GM06990 (cell line): Measurements from ENCODE around the gene ZNF622.

Source experiments
- DNase-seq: peaks from one replicate; pipeline ENCODE4 v3.0.0-alpha.2; 2011; ENCODE audit not compliant: insufficient read length; ENCODE audit errors: extremely low read depth
- H3K27me3 ChIP-seq: replicated peaks from 2 replicates; pipeline ENCODE4 v1.6.0; 2011; ENCODE audit warnings: low read length; ENCODE audit not compliant: control insufficient read depth, insufficient read depth
- H3K36me3 ChIP-seq: 2 replicates; pipeline ENCODE4 v1.5.1; 2011; ENCODE audit warnings: low read length; ENCODE audit not compliant: control insufficient read depth, insufficient read depth
- H3K4me3 ChIP-seq: replicated peaks from 2 replicates; pipeline ENCODE4 v1.5.1; 2011; ENCODE audit warnings: low read depth, mild to moderate bottlenecking, control low read depth, low read length
- CTCF ChIP-seq: IDR thresholded peaks from 2 replicates; pipeline ENCODE4 v1.5.1; 2011; ENCODE audit warnings: low read length, control low read depth, mild to moderate bottlenecking, inconsistent platforms; ENCODE audit not compliant: insufficient read depth, poor library complexity, severe bottlenecking

ZNF622 gene

GRCh38 chr5:16493261-16493660 lies 27.7 kb upstream of the ZNF622 start:
- no peaks in the 10 kb centered on the region for H3K27me3 ChIP-seq
- H3K4me3 ChIP-seq, result no peak overlapping the region
- H3K36me3 ChIP-seq, result no peaks in the 10 kb centered on the region
- DNase-seq, result no peak
- no peak for TF ChIP-seq CTCF

- H3K4me3 ChIP-seq, result no peak overlapping the region
- H3K27me3 ChIP-seq, result no peaks in the 10 kb centered on the region; the same call in 1 of the 2 replicates
- DNase-seq, result no peak
- no peaks in the 10 kb centered on the region for H3K36me3 ChIP-seq
- TF ChIP-seq CTCF, result no peak
Observed at GRCh38 chr5:16492398-16493140, 27.0 kb upstream of the ZNF622 start.

GRCh38 chr5:16490911-16491310 lies 25.3 kb upstream of the ZNF622 start:
- Histone ChIP-seq H3K4me3 (no peak overlapping the region), H3K27me3 (no peaks in the 10 kb centered on the region; the same call in 1 of the 2 replicates), H3K36me3 (no peaks in the 10 kb centered on the region)
- no peak for TF ChIP-seq CTCF
- no peak for DNase-seq

GRCh38 chr5:16489322-16489791 lies 23.8 kb upstream of the ZNF622 start:
- no peak for DNase-seq
- Histone ChIP-seq H3K36me3 (no peaks in the 10 kb centered on the region), H3K27me3 (no peaks in the 10 kb centered on the region; the same call in 1 of the 2 replicates), H3K4me3 (no peak overlapping the region)
- peak; percentile 54 for TF ChIP-seq CTCF

- no peak for TF ChIP-seq CTCF
- Histone ChIP-seq H3K27me3 (no peaks in the 10 kb centered on the region; the same call in 1 of the 2 replicates), H3K36me3 (no peaks in the 10 kb centered on the region), H3K4me3 (no peak overlapping the region)
- DNase-seq, result no peak
Observed at GRCh38 chr5:16487456-16487855, 21.9 kb upstream of the ZNF622 start.
